Endodermal cell (in vitro differentiated cells): ENCODE results near the gene LMX1B. TPM values are rescaled to one million over a fixed set of nuclear protein-coding genes. Genes with fewer than 3 reads are reported as not detected.

Experiments used
- DNase-seq: peaks from one replicate; pipeline ENCODE4 v3.0.0-alpha.2; 2017
- H3K27ac ChIP-seq: 2 replicates; pipeline ENCODE4 v1.5.1; 2013; ENCODE audit warnings: mild to moderate bottlenecking, low read depth, low read length, moderate library complexity
- H3K27me3 ChIP-seq: 2 replicates; pipeline ENCODE4 v1.6.1; 2013; ENCODE audit warnings: mild to moderate bottlenecking, low read length, moderate library complexity; ENCODE audit not compliant: insufficient read depth, control insufficient read depth, poor library complexity, severe bottlenecking
- H3K36me3 ChIP-seq: 2 replicates; pipeline ENCODE4 v1.7.0; 2013; ENCODE audit warnings: mild to moderate bottlenecking, low read length, moderate library complexity; ENCODE audit not compliant: control insufficient read depth, insufficient read depth
- H3K4me1 ChIP-seq: one replicate; pipeline ENCODE4 v1.7.0; 2013; ENCODE audit warnings: low read length; ENCODE audit not compliant: control insufficient read depth, insufficient read depth
- H3K4me3 ChIP-seq: 2 replicates; pipeline ENCODE4 v1.5.1; 2013; ENCODE audit warnings: mild to moderate bottlenecking, low read length, moderate library complexity
- H3K9ac ChIP-seq: 2 replicates; pipeline ENCODE4 v1.6.1; 2013; ENCODE audit warnings: mild to moderate bottlenecking, low read length, moderate library complexity; ENCODE audit not compliant: poor library complexity, severe bottlenecking; ENCODE audit errors: extremely low read depth
- H3K9me3 ChIP-seq: 2 replicates; pipeline ENCODE4 v1.6.1; 2013; ENCODE audit warnings: mild to moderate bottlenecking, low read length, moderate library complexity; ENCODE audit not compliant: control insufficient read depth
- H3K27ac Mint-ChIP-seq: 2 replicates; pipeline ENCODE4 v1.8.0; 2020; ENCODE audit warnings: mixed read lengths
- H3K27me3 Mint-ChIP-seq: 2 replicates; pipeline ENCODE4 v1.8.0; 2021; ENCODE audit warnings: mild to moderate bottlenecking, mixed read lengths; ENCODE audit not compliant: insufficient read depth
- H3K36me3 Mint-ChIP-seq: 2 replicates; pipeline ENCODE4 v1.8.0; 2020; ENCODE audit warnings: low read depth, mixed read lengths
- H3K4me1 Mint-ChIP-seq: 2 replicates; pipeline ENCODE4 v1.8.0; 2020; ENCODE audit warnings: mixed read lengths
- H3K4me3 Mint-ChIP-seq: 2 replicates; pipeline ENCODE4 v1.8.0; 2020; ENCODE audit warnings: mild to moderate bottlenecking, moderate library complexity, mixed read lengths
- H3K9me3 Mint-ChIP-seq: 2 replicates; pipeline ENCODE4 v1.8.0; 2020; ENCODE audit warnings: mild to moderate bottlenecking, mixed read lengths
- CTCF ChIP-seq: fragments of 200-600 bp; sonication (generic); conservative IDR thresholded peaks from 2 replicates; pipeline ENCODE4 v1.5.0; 2021; ENCODE audit warnings: antibody characterized with exemption, mild to moderate bottlenecking
- WGBS, 2 experiments: methylation state at CpG; one replicate each; pipeline versions ENCODE4 v1.1.5 to v1.1.7; 2013; ENCODE audit warnings: missing lambda C conversion rate in 2 of 2, mixed read lengths in 1 of 2; ENCODE audit not compliant: insufficient coverage in 1 of 2, insufficient read length in 1 of 2; 5-methylcytosine and 5-hydroxymethylcytosine counted together
- total RNA-seq, 2 donors: library from RNA; stranded (reverse); fragmentation: NEBNext Ultra II Directional in 1 of 2; extraction: Animal tissue kit (Norgen Biotek cat#: 25700) in 1 of 2; gene quantifications; 2 replicates in 1 of 2; 3 replicates in 1 of 2; pipeline ENCODE4 v1.2.1, GENCODE V29; 2021

Gene LMX1B
- total RNA-seq, 2 donors from 2014 or later, result 11.1 to 11.4 TPM

- no peak overlapping the region for H3K9ac ChIP-seq
- H3K36me3 ChIP-seq, result no peaks in the 10 kb centered on the region
- TF ChIP-seq CTCF, result peak; percentile 29
- peak; percentile 79 for DNase-seq
- peaks cover 4% of the 10 kb centered on the region for H3K36me3 Mint-ChIP-seq
- H3K4me1 Mint-ChIP-seq, result peaks cover 45% of the 10 kb centered on the region
- no peak overlapping the region for H3K27ac ChIP-seq
- no peak overlapping the region for H3K27ac Mint-ChIP-seq
- peaks cover 100% of the 10 kb centered on the region for H3K27me3 ChIP-seq
- peak overlapping the region; percentile 57 for H3K4me3 Mint-ChIP-seq
- peaks cover 43% of the 10 kb centered on the region for H3K4me1 ChIP-seq
- no peaks in the 10 kb centered on the region for H3K9me3 ChIP-seq
- H3K27me3 Mint-ChIP-seq, result peaks cover 99% of the 10 kb centered on the region
- no peaks in the 10 kb centered on the region for H3K9me3 Mint-ChIP-seq
- 2% methylated on average over 27 to 52 of the region's 52 CpGs for WGBS, 2 experiments
- H3K4me3 ChIP-seq, result peak overlapping the region; percentile 67
These were observed 10.1 kb downstream of the LMX1B start for GRCh38 chr9:126623667-126624478.

GRCh38 chr9:126624479-126624826 is 10.7 kb downstream of the LMX1B start:
- Mint-ChIP-seq H3K4me3 (peak overlapping the region; percentile 57), H3K27ac (no peak overlapping the region), H3K27me3 (peaks cover 100% of the 10 kb centered on the region), H3K9me3 (no peaks in the 10 kb centered on the region), H3K36me3 (peaks cover 4% of the 10 kb centered on the region), H3K4me1 (peaks cover 40% of the 10 kb centered on the region)
- Histone ChIP-seq H3K4me1 (peaks cover 37% of the 10 kb centered on the region), H3K36me3 (no peaks in the 10 kb centered on the region), H3K4me3 (peak overlapping the region; percentile 67), H3K9ac (no peak overlapping the region), H3K9me3 (no peaks in the 10 kb centered on the region), H3K27ac (no peak overlapping the region), H3K27me3 (peaks cover 100% of the 10 kb centered on the region)
- TF ChIP-seq CTCF, result no peak
- no peak for DNase-seq
- 0 to 2% methylated on average over 9 to 16 of the region's 18 CpGs for WGBS, 2 experiments

- 5% methylated on average over 15 to 27 of the region's 27 CpGs for WGBS, 2 experiments
- peak overlapping the region; percentile 67 for H3K4me3 ChIP-seq
These were observed 11.2 kb downstream of the LMX1B start for GRCh38 chr9:126624912-126625311.

More at GRCh38 chr9:126624912-126625311, 11.2 kb downstream of the LMX1B start:
- Mint-ChIP-seq H3K27me3 (peaks cover 100% of the 10 kb centered on the region), H3K4me3 (peak overlapping the region; percentile 57), H3K4me1 (peaks cover 36% of the 10 kb centered on the region), H3K27ac (no peak overlapping the region), H3K9me3 (no peaks in the 10 kb centered on the region), H3K36me3 (peaks cover 4% of the 10 kb centered on the region)
- Histone ChIP-seq H3K27me3 (peaks cover 100% of the 10 kb centered on the region), H3K36me3 (no peaks in the 10 kb centered on the region), H3K27ac (no peak overlapping the region), H3K4me1 (peaks cover 36% of the 10 kb centered on the region), H3K9me3 (no peaks in the 10 kb centered on the region), H3K9ac (no peak overlapping the region)
- peak; percentile 63 for DNase-seq
- no peak for TF ChIP-seq CTCF
